Body of pancreas (tissue), 4 donors: ENCODE measurements around the gene PDGFA.

Experiments used
- CTCF ChIP-seq, 7 experiments: fragments of 450-650 bp in 4 of 7; fragments of 200-600 bp in 3 of 7; sonication (generic) in 3 of 7; IDR thresholded peaks; one replicate each; pipeline ENCODE4 v1.5.1; 2016 to 2019; ENCODE audit warnings: antibody characterized with exemption in 7 of 7
- POLR2A ChIP-seq, 3 donors: fragments of 450-650 bp; IDR thresholded peaks; one replicate each; pipeline ENCODE4 v1.6.1; 2016; ENCODE audit warnings: antibody characterized with exemption in 3 of 3, mild to moderate bottlenecking in 2 of 3

- TF ChIP-seq CTCF (IDR thresholded peaks at IDR 0.05) (no peak), POLR2A (IDR thresholded peaks at IDR 0.05) (no peak)
Measured at GRCh38 chr7:469563-469961, 50.1 kb downstream of the PDGFA start.
